Liver (tissue), 9 donors: ENCODE measurements around the gene PELI3. TPM values are rescaled to one million over a fixed set of nuclear protein-coding genes. Genes with fewer than 3 reads are reported as not detected.

Experiments
- DNase-seq: peaks from one replicate; pipeline ENCODE4 v3.0.0-alpha.2; 2017; ENCODE audit warnings: low spot score
- H3K27ac ChIP-seq, 2 donors: one replicate each; pipeline ENCODE4 v1.7.0; 2013; ENCODE audit warnings: inconsistent platforms in 2 of 2, low read length in 2 of 2, control low read depth in 1 of 2, low read depth in 1 of 2, mild to moderate bottlenecking in 1 of 2
- H3K27me3 ChIP-seq, 4 donors: one replicate each; pipeline versions ENCODE4 v1.6.1 to v1.7.0; 2013; ENCODE audit warnings: low read length in 3 of 4, inconsistent platforms in 1 of 4, mild to moderate bottlenecking in 1 of 4, moderate library complexity in 1 of 4; ENCODE audit not compliant: control insufficient read depth in 4 of 4, insufficient read depth in 4 of 4
- H3K36me3 ChIP-seq, 4 donors: one replicate each; pipeline versions ENCODE4 v1.6.1 to v1.7.0; 2013; ENCODE audit warnings: low read length in 3 of 4, mild to moderate bottlenecking in 3 of 4, low read depth in 1 of 4, moderate library complexity in 1 of 4; ENCODE audit not compliant: control insufficient read depth in 4 of 4, insufficient read depth in 3 of 4
- H3K4me1 ChIP-seq, 4 donors: one replicate each; pipeline versions ENCODE4 v1.6.1 to v1.7.0; 2013; ENCODE audit warnings: low read length in 3 of 4, mild to moderate bottlenecking in 3 of 4, moderate library complexity in 1 of 4; ENCODE audit not compliant: control insufficient read depth in 4 of 4, insufficient read depth in 4 of 4
- H3K4me3 ChIP-seq, 3 donors: one replicate each; pipeline versions ENCODE4 v1.6.1 to v1.7.0; 2013; ENCODE audit warnings: low read length in 3 of 3, control low read depth in 1 of 3, low read depth in 1 of 3, mild to moderate bottlenecking in 1 of 3
- H3K9ac ChIP-seq, 2 donors: one replicate each; pipeline ENCODE4 v1.7.0; 2013; ENCODE audit warnings: low read length in 2 of 2, mild to moderate bottlenecking in 2 of 2, moderate library complexity in 2 of 2, control low read depth in 1 of 2, low read depth in 1 of 2
- H3K9me3 ChIP-seq, 4 donors: one replicate each; pipeline versions ENCODE4 v1.6.1 to v1.7.0; 2013; ENCODE audit warnings: low read length in 3 of 4; ENCODE audit not compliant: control insufficient read depth in 4 of 4
- EGR1 ChIP-seq, 2 donors: IDR thresholded peaks; 2 replicates each; pipeline ENCODE4 v1.6.1; 2016 to 2018; ENCODE audit warnings: antibody characterized with exemption in 2 of 2, low read depth in 2 of 2
- FOXA1 ChIP-seq: IDR thresholded peaks from 2 replicates; pipeline ENCODE4 v1.6.1; 2016; ENCODE audit warnings: antibody characterized with exemption
- FOXA2 ChIP-seq: IDR thresholded peaks from 2 replicates; pipeline ENCODE4 v1.6.1; 2016; ENCODE audit warnings: antibody characterized with exemption
- GABPA ChIP-seq, 2 donors: IDR thresholded peaks in 1 of 2; conservative IDR thresholded peaks in 1 of 2; 2 replicates each; pipeline ENCODE4 v1.6.1; 2016; ENCODE audit warnings: antibody characterized with exemption in 2 of 2, mild to moderate bottlenecking in 1 of 2, moderate library complexity in 1 of 2
- HNF4A ChIP-seq, 2 donors: conservative IDR thresholded peaks; 2 replicates each; pipeline ENCODE4 v1.6.1; 2016; ENCODE audit warnings: antibody characterized with exemption in 2 of 2, mild to moderate bottlenecking in 2 of 2
- HNF4G ChIP-seq: IDR thresholded peaks from 2 replicates; pipeline ENCODE4 v1.6.1; 2016; ENCODE audit warnings: antibody characterized with exemption
- JUND ChIP-seq, 2 donors: IDR thresholded peaks; 2 replicates each; pipeline ENCODE4 v1.6.1; 2016; ENCODE audit warnings: antibody characterized with exemption in 2 of 2
- MAX ChIP-seq: IDR thresholded peaks from 2 replicates; pipeline ENCODE4 v1.6.1; 2016; ENCODE audit warnings: antibody characterized with exemption
- NR2F2 ChIP-seq: IDR thresholded peaks from 2 replicates; pipeline ENCODE4 v1.6.1; 2016; ENCODE audit warnings: antibody characterized with exemption
- RAD21 ChIP-seq, 2 donors: IDR thresholded peaks; 2 replicates each; pipeline ENCODE4 v1.6.1; 2016; ENCODE audit warnings: antibody characterized with exemption in 2 of 2, mild to moderate bottlenecking in 2 of 2
- RXRA ChIP-seq, 2 donors: IDR thresholded peaks; 2 replicates each; pipeline ENCODE4 v1.6.1; 2017 to 2018; ENCODE audit warnings: antibody characterized with exemption in 2 of 2, mild to moderate bottlenecking in 1 of 2
- YY1 ChIP-seq: IDR thresholded peaks from 2 replicates; pipeline ENCODE4 v1.6.1; 2016; ENCODE audit warnings: antibody characterized with exemption, mild to moderate bottlenecking
- ZBTB33 ChIP-seq: IDR thresholded peaks from 2 replicates; pipeline ENCODE4 v1.6.1; 2016; ENCODE audit warnings: antibody characterized with exemption
- WGBS: extraction: QIAGEN DNeasy Blood & Tissue Kit; methylation state at CpG from one replicate; pipeline ENCODE4 v1.1.7; 2013; 5-methylcytosine and 5-hydroxymethylcytosine counted together
- polyA plus RNA-seq, 2 donors: library from polyadenylated mRNA; stranded (reverse) in 1 of 2; unstranded in 1 of 2; fragments of 200-250 nt in 1 of 2; fragments of >200 nt in 1 of 2; fragmentation: Nextera tagmentation in 1 of 2; extraction: Ambion mirVana in 1 of 2; gene quantifications; one replicate each; pipeline versions ENCODE4 v1.2.1 to v1.2.3, GENCODE V29; 2013 to 2015
- total RNA-seq, 2 donors: library from RNA; depleted of rRNA; stranded (reverse); fragments of >200 nt; gene quantifications; one replicate each; pipeline ENCODE4 v1.2.3, GENCODE V29; 2014
- TF ChIP-seq, protein P1 (sequence below): IDR thresholded peaks from 2 replicates; pipeline ENCODE4 v1.6.1; 2016; ENCODE audit warnings: antibody characterized with exemption, mild to moderate bottlenecking
- TF ChIP-seq, protein P2 (sequence below): fragments of 150-350 bp; IDR thresholded peaks from 2 replicates; pipeline ENCODE4 v1.5.1; 2017; ENCODE audit warnings: improper control_type of control experiment, low read depth, low read length; ENCODE audit not compliant: missing input control
- TF ChIP-seq, protein P3 (sequence below): IDR thresholded peaks from 2 replicates; pipeline ENCODE4 v1.6.1; 2016; ENCODE audit warnings: antibody characterized with exemption
- donor health status: healthy.
- donor health status: healthy.
- donor health status: healthy.
- donor health status: healthy.
- donor health status: healthy.

Gene PELI3
- total and polyA plus RNA-seq, 4 donors: 1.7 to 5.4 (median 2.1) TPM

DNA sequence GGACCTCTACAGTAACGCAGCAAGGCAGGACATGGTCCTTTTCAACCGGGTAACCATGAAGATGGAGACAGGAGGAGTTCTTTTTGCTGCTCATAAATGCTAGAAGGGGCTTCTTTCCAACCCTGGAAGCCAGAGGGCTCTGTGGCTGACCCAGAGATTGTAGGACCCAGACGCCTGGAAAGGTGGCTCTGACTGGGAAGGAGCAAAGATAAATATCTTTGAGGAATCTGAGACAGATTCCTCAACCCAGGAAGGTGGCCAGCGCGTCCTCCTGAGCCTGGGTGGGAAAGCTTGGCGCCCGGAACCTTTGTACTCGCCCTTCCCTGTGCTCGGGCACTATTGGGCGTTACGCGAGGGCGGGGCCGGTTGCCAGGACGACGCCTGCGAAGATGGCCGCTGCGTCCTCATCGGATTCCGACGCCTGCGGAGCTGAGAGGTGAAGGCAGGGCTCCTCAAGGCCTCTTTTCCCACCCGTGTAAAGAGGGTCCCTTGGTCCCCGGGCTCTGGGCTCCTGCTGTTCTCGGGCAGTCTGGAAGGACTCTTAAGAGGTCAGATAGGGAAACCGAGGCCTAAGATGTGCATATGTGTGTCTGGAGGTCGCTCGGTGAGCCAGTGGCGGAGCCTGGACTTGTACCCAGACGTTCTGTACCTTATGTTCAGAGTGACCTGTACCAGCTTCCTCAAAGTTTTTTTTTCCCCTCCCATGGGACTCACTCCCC is 43.7 kb downstream of the PELI3 start, which contains the start of gene BBS1:
BBS1 (plus strand) TSS at position 365 of the 719 bp plus-strand sequence; CDS start at position 390, 25 bp downstream.
- H3K9ac ChIP-seq: peak within 1 kb of the TSS; percentile 17 to 77
- peak; percentile 92 for DNase-seq
- TF ChIP-seq, protein P1, sequence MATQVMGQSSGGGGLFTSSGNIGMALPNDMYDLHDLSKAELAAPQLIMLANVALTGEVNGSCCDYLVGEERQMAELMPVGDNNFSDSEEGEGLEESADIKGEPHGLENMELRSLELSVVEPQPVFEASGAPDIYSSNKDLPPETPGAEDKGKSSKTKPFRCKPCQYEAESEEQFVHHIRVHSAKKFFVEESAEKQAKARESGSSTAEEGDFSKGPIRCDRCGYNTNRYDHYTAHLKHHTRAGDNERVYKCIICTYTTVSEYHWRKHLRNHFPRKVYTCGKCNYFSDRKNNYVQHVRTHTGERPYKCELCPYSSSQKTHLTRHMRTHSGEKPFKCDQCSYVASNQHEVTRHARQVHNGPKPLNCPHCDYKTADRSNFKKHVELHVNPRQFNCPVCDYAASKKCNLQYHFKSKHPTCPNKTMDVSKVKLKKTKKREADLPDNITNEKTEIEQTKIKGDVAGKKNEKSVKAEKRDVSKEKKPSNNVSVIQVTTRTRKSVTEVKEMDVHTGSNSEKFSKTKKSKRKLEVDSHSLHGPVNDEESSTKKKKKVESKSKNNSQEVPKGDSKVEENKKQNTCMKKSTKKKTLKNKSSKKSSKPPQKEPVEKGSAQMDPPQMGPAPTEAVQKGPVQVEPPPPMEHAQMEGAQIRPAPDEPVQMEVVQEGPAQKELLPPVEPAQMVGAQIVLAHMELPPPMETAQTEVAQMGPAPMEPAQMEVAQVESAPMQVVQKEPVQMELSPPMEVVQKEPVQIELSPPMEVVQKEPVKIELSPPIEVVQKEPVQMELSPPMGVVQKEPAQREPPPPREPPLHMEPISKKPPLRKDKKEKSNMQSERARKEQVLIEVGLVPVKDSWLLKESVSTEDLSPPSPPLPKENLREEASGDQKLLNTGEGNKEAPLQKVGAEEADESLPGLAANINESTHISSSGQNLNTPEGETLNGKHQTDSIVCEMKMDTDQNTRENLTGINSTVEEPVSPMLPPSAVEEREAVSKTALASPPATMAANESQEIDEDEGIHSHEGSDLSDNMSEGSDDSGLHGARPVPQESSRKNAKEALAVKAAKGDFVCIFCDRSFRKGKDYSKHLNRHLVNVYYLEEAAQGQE: no peak
- TF ChIP-seq YY1: peak; percentile 97
- no peak for TF ChIP-seq NR2F2
- TF ChIP-seq RAD21 (IDR thresholded peaks at IDR 0.05): no peak
- peak in 1 of 2 donors; percentile 35 for TF ChIP-seq HNF4A (conservative IDR thresholded peaks at IDR 0.05)
- no peak for TF ChIP-seq FOXA1
- TF ChIP-seq, protein P2, sequence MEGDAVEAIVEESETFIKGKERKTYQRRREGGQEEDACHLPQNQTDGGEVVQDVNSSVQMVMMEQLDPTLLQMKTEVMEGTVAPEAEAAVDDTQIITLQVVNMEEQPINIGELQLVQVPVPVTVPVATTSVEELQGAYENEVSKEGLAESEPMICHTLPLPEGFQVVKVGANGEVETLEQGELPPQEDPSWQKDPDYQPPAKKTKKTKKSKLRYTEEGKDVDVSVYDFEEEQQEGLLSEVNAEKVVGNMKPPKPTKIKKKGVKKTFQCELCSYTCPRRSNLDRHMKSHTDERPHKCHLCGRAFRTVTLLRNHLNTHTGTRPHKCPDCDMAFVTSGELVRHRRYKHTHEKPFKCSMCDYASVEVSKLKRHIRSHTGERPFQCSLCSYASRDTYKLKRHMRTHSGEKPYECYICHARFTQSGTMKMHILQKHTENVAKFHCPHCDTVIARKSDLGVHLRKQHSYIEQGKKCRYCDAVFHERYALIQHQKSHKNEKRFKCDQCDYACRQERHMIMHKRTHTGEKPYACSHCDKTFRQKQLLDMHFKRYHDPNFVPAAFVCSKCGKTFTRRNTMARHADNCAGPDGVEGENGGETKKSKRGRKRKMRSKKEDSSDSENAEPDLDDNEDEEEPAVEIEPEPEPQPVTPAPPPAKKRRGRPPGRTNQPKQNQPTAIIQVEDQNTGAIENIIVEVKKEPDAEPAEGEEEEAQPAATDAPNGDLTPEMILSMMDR: no peak
- TF ChIP-seq GABPA (IDR thresholded peaks at IDR 0.05 in 1 of 2, conservative IDR thresholded peaks at IDR 0.05 in 1 of 2): peak in 1 of 2 donors; percentile 69
- TF ChIP-seq JUND (IDR thresholded peaks at IDR 0.05): no peak
- peak within 1 kb of the TSS; percentile 85 to 92 (median 92) for H3K4me3 ChIP-seq
- H3K36me3 ChIP-seq: peaks cover 0 to 10% (median 2%) of the 10 kb centered on the region in 4 donors
- no peaks in the 10 kb centered on the region for H3K27me3 ChIP-seq
- H3K9me3 ChIP-seq: no peaks in the 10 kb centered on the region
- H3K27ac ChIP-seq: no peak within 1 kb of the TSS
- WGBS: 3% methylated on average over 31 of the region's 31 CpGs
- H3K4me1 ChIP-seq: peaks cover 6 to 15% (median 10%) of the 10 kb centered on the region in 4 donors

DNA sequence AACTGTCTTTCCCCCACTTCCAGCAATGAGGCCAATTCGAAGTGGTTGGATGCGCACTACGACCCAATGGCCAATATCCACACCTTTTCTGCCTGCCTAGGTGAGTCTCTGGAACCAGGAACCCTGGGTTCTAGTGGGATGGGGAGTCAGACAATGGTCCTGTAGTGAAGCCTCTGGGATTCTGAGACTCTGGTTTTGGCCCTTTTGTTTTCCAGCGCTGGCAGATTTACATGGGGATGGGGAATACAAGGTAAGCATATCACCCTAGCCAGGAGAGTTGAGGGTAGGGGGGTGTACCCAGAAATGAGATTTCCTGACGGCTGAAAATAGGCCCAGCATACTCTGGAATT is 44.3 kb downstream of the PELI3 start:
- H3K27me3 ChIP-seq: no peaks in the 10 kb centered on the region
- peaks cover 6 to 15% (median 10%) of the 10 kb centered on the region in 4 donors for H3K4me1 ChIP-seq
- peak overlapping the region; percentile 17 to 77 for H3K9ac ChIP-seq
- no peak for DNase-seq
- H3K9me3 ChIP-seq: no peaks in the 10 kb centered on the region
- H3K27ac ChIP-seq: no peak overlapping the region
- H3K36me3 ChIP-seq: peaks cover 0 to 10% (median 2%) of the 10 kb centered on the region in 4 donors
- WGBS: 14% methylated on average over 5 of the region's 5 CpGs
- H3K4me3 ChIP-seq: peak overlapping the region; percentile 85 to 92 (median 92)
- no peak for TF ChIP-seq HNF4A (conservative IDR thresholded peaks at IDR 0.05)
- no peak for TF ChIP-seq HNF4G
- TF ChIP-seq, protein P3, sequence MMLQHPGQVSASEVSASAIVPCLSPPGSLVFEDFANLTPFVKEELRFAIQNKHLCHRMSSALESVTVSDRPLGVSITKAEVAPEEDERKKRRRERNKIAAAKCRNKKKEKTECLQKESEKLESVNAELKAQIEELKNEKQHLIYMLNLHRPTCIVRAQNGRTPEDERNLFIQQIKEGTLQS: no peak
- TF ChIP-seq, protein P1: no peak
- no peak for TF ChIP-seq FOXA2
- TF ChIP-seq NR2F2: no peak
- TF ChIP-seq FOXA1: no peak
- TF ChIP-seq RXRA (IDR thresholded peaks at IDR 0.05): no peak
- TF ChIP-seq, protein P2: no peak
- TF ChIP-seq GABPA (IDR thresholded peaks at IDR 0.05 in 1 of 2, conservative IDR thresholded peaks at IDR 0.05 in 1 of 2): no peak
- no peak for TF ChIP-seq MAX
- no peak for TF ChIP-seq ZBTB33
- TF ChIP-seq RAD21 (IDR thresholded peaks at IDR 0.05): no peak
- no peak for TF ChIP-seq EGR1 (IDR thresholded peaks at IDR 0.05; ENCODE audit: low read depth in 2 of 2)
- no peak for TF ChIP-seq JUND (IDR thresholded peaks at IDR 0.05)
